NAMALWA (cell line): Measurements from ENCODE around the gene ZDHHC18.

Experiments used
- DNase-seq: peaks from one replicate; pipeline ENCODE4 v3.0.0-alpha.2; 2015; ENCODE audit warnings: low spot score

The ZDHHC18 gene

GRCh38 chr1:26900815-26901511, 74.5 kb downstream of the ZDHHC18 start:
- no peak for DNase-seq
